HUES64 (cell line): ENCODE results near the gene CDPF1.

Source experiments
- H3K27ac ChIP-seq: 2 replicates; pipeline ENCODE4 v1.7.0; 2013; ENCODE audit warnings: low read depth, low read length, inconsistent platforms
- H3K27me3 ChIP-seq: 2 replicates; pipeline ENCODE4 v1.6.1; 2013; ENCODE audit warnings: mild to moderate bottlenecking, low read length; ENCODE audit not compliant: insufficient read depth
- H3K36me3 ChIP-seq: 2 replicates; pipeline ENCODE4 v1.6.1; 2013; ENCODE audit warnings: mild to moderate bottlenecking, low read length; ENCODE audit not compliant: insufficient read depth
- H3K4me1 ChIP-seq: 2 replicates; pipeline ENCODE4 v1.6.1; 2013; ENCODE audit warnings: mild to moderate bottlenecking, low read length, moderate library complexity; ENCODE audit not compliant: insufficient read depth
- H3K4me3 ChIP-seq: 2 replicates; pipeline ENCODE4 v1.5.1; 2013; ENCODE audit warnings: mild to moderate bottlenecking, low read length, moderate library complexity
- H3K9ac ChIP-seq: 2 replicates; pipeline ENCODE4 v1.6.1; 2013; ENCODE audit warnings: mild to moderate bottlenecking, low read depth, low read length
- H3K9me3 ChIP-seq: 2 replicates; pipeline ENCODE4 v1.6.1; 2013; ENCODE audit warnings: low read depth, low read length; ENCODE audit not compliant: insufficient read depth
- WGBS: fragments of 150-250, 120-280 bp; methylation state at CpG from one replicate; pipeline ENCODE4 v1.1.7; 2013; ENCODE audit warnings: missing lambda C conversion rate; 5-methylcytosine and 5-hydroxymethylcytosine counted together

CDPF1 gene

GRCh38 chr22:46280063-46280817 is 30.1 kb upstream of the CDPF1 start:
- Histone ChIP-seq H3K27ac (no peak overlapping the region), H3K4me1 (no peaks in the 10 kb centered on the region), H3K27me3 (no peaks in the 10 kb centered on the region), H3K36me3 (peaks cover 63% of the 10 kb centered on the region), H3K4me3 (no peak overlapping the region), H3K9me3 (no peaks in the 10 kb centered on the region), H3K9ac (no peak overlapping the region)
- 95% methylated on average over 12 of the region's 12 CpGs for WGBS

GRCh38 chr22:46278656-46279645 is 28.9 kb upstream of the CDPF1 start:
- peaks cover 58% of the 10 kb centered on the region for H3K36me3 ChIP-seq
- no peaks in the 10 kb centered on the region for H3K27me3 ChIP-seq
- H3K4me3 ChIP-seq: no peak overlapping the region
- WGBS: 94% methylated on average over 22 of the region's 22 CpGs
- no peak overlapping the region for H3K27ac ChIP-seq
- H3K9me3 ChIP-seq: no peaks in the 10 kb centered on the region
- no peaks in the 10 kb centered on the region for H3K4me1 ChIP-seq
- no peak overlapping the region for H3K9ac ChIP-seq

DNA sequence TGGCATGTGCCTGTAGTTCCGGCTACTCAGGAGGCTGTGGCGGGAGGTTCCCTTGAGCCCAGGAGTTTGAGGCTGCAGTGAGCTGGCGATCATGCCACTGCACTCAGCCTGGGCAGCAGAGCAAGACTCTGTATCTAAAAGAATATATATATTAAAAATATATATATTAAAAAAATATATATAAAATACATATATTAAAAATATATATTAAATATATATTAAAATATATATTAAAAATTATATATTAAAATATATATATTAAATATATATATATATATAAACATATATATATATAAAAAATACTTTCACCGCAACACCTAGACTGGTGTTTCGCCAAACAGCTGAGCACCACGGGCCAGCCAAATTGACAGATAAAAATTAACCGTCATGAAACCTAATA is 26.5 kb upstream of the CDPF1 start:
- Histone ChIP-seq H3K36me3 (peaks cover 61% of the 10 kb centered on the region), H3K27me3 (no peaks in the 10 kb centered on the region), H3K4me1 (no peaks in the 10 kb centered on the region), H3K9ac (no peak overlapping the region), H3K4me3 (no peak overlapping the region), H3K27ac (no peak overlapping the region), H3K9me3 (no peaks in the 10 kb centered on the region)
- 94% methylated on average over 5 of the region's 7 CpGs for WGBS

DNA sequence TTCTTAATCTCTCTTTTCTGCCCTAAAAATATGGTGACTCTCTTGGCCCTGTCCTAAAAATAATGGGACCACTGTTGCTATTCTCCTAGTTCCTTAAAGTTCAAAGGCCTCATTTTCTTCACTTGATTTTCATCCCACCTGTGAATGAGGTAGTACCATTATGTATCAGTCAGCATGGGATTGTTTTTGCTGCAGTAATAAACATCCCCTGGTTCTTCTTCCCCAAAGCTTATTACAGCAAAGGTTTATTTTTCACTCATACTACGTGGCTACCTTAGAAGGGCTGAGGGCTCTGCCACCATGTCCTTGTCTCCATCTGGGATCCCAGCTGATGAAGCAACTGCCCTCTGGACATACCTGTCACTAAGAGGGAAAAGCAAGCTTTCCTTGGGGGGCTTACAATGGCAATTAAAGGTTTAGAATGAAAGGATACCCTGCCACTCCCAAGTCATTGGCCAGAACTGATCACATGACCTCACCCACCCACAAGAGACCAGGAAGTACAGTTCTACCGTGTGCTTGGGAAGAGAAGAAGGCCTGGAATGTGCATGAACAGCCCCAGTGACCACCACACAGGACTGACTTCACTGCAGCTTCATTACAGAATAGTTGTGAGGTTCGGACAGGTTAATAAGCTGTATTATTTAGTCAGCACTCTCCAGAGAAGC is 25.5 kb upstream of the CDPF1 start:
- H3K27me3 ChIP-seq: no peaks in the 10 kb centered on the region
- no peaks in the 10 kb centered on the region for H3K4me1 ChIP-seq
- no peak overlapping the region for H3K27ac ChIP-seq
- 89% methylated on average over 3 of the region's 3 CpGs for WGBS
- no peak overlapping the region for H3K9ac ChIP-seq
- no peak overlapping the region for H3K4me3 ChIP-seq
- no peaks in the 10 kb centered on the region for H3K9me3 ChIP-seq
- peaks cover 59% of the 10 kb centered on the region for H3K36me3 ChIP-seq

- Histone ChIP-seq H3K4me3 (no peak overlapping the region), H3K4me1 (no peaks in the 10 kb centered on the region), H3K9me3 (no peaks in the 10 kb centered on the region), H3K36me3 (peaks cover 55% of the 10 kb centered on the region), H3K9ac (no peak overlapping the region), H3K27ac (no peak overlapping the region), H3K27me3 (no peaks in the 10 kb centered on the region)
- WGBS: 92% methylated on average over 8 of the region's 8 CpGs
These were observed 24.3 kb upstream of the CDPF1 start for GRCh38 chr22:46274381-46274780.

DNA sequence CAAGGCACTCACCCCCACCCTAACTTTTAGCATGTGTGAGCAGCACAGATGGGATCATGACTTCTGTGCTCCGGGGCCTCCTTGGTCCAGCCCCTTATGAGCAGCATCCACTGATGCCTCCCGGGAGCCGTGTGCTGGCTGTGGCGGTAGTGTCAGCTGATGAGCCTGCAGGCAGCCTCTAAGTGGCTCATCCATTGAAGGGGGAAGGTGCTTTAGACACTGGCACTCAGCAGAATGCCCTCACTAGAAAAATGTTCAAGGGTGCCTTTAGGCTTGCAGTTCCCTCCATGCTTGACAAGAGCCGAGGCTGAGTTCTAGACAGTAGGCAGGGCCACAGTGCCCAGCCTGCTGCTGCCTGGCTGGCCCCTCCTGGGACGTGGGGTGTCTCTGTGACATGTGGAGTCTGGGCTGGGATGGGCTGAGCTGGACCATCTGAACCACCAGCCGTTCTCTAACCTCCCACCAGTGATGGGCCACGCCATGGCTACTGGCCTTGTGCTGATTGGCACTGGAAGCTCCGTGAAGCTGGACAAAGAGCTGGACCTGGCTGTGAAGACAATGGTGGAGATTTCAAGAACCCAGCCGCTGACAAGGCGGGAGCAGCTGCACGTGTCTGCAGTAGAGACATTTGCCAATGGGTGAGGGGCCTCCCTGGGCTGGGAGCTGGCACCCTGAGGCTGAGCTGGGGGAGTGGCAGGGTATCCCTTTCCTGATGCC is 23.5 kb upstream of the CDPF1 start:
- 94% methylated on average over 12 of the region's 12 CpGs for WGBS
- Histone ChIP-seq H3K4me1 (no peaks in the 10 kb centered on the region), H3K4me3 (no peak overlapping the region), H3K9ac (no peak overlapping the region), H3K27ac (no peak overlapping the region), H3K36me3 (peaks cover 48% of the 10 kb centered on the region), H3K27me3 (no peaks in the 10 kb centered on the region), H3K9me3 (no peaks in the 10 kb centered on the region)

DNA sequence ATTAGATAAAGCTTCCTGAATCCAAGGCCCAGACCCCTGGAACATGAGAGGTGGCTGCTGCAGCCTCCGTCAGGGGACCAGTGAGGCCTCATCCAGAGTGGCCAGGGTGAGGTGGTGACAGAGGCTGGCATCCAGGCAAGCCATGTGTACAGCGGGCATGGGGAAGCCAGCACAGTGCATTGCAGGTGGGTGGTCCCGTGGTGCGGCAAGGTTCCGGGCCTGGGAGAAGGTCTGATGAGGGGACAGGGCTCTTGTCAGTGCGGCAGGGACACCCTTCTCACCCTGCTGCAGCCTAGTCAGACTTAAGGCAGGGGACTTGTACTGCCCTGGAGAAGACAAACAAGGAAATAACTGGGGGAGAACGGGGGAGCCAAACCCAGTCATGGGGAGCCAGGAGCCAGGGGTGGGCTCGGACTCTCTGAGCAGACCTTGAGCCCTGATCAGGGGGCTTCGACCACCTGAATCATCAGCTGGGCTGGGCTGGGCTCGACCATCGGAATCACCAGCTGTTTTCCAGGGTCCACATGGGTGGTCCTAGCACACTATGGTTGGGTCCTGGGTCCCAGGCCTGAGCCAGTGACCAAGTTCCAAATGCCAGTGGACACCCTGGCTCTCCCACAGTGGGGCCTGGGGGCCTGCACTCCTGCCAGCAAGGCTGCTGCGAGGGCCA is 22.8 kb upstream of the CDPF1 start:
- H3K36me3 ChIP-seq: peaks cover 42% of the 10 kb centered on the region
- H3K27ac ChIP-seq: no peak overlapping the region
- H3K4me3 ChIP-seq: no peak overlapping the region
- H3K9me3 ChIP-seq: no peaks in the 10 kb centered on the region
- H3K9ac ChIP-seq: no peak overlapping the region; the same call in 1 of the 2 replicates
- no peaks in the 10 kb centered on the region for H3K27me3 ChIP-seq
- WGBS: 94% methylated on average over 12 of the region's 12 CpGs
- no peaks in the 10 kb centered on the region for H3K4me1 ChIP-seq

- peaks cover 42% of the 10 kb centered on the region for H3K36me3 ChIP-seq
- H3K9ac ChIP-seq: no peak overlapping the region
- no peak overlapping the region for H3K27ac ChIP-seq
- WGBS: 92% methylated on average over 7 of the region's 8 CpGs
- H3K4me1 ChIP-seq: peaks cover 1% of the 10 kb centered on the region; the same call in 1 of the 2 replicates
- H3K27me3 ChIP-seq: peaks cover 3% of the 10 kb centered on the region; the same call in 1 of the 2 replicates
- H3K9me3 ChIP-seq: no peaks in the 10 kb centered on the region
- H3K4me3 ChIP-seq: no peak overlapping the region
These were observed 22.1 kb upstream of the CDPF1 start for GRCh38 chr22:46272196-46272595.

DNA sequence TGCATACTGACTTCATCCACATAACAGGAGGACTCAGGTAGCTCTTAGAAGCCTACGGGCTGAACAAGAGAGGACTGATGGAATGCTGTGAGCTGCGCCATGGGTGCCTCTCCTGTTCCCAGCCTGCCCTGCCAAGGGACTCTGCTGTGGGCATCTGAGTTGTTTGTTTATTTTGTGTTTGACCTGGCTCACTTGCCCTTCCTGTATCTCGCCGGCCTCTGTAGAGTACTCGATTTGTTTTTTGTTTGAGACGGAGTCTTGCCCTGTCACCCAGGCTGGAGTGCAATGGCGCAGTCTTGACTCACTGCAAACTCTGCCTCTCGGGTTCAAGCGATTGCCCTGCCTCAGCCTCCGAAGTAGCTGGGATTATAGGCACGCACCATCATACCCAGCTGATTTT is 19.5 kb upstream of the CDPF1 start:
- peaks cover 10% of the 10 kb centered on the region for H3K9me3 ChIP-seq
- no peak overlapping the region for H3K4me3 ChIP-seq
- WGBS: 95% methylated on average over 11 of the region's 11 CpGs
- H3K27ac ChIP-seq: no peak overlapping the region
- peaks cover 2% of the 10 kb centered on the region; the same call in 1 of the 2 replicates for H3K4me1 ChIP-seq
- no peak overlapping the region for H3K9ac ChIP-seq
- H3K27me3 ChIP-seq: peaks cover 15% of the 10 kb centered on the region
- H3K36me3 ChIP-seq: peaks cover 21% of the 10 kb centered on the region
